K562 (cell line): ENCODE results near the gene SLC12A3. TPM values are rescaled to one million over a fixed set of nuclear protein-coding genes. Genes with fewer than 3 reads are reported as not detected.

Experiments used
- ATAC-seq: fragments of 200-7000 bp; cut with Tn5 transposase; 3 replicates; pipeline ENCODE4 v1.9.1; 2020; ENCODE audit warnings: moderate library complexity
- BruUV-seq: library from RNA; stranded (reverse); fragments of 400-500 nt; replicated peaks from 2 replicates; lab custom pipeline; 2021; lab: Mats Ljungman, UMichigan
- CTCF ChIA-PET: fragments of 300-600 bp; formaldehyde crosslinking; extraction: SDS; loops from one replicate; lab custom pipeline; 2021; ENCODE audit warnings: low intra/inter-chr PET ratio; lab: Yijun Ruan, JAX
- POLR2A ChIA-PET: fragments of 300-600, 350-650 bp; sonication (Branson Sonifier 250); formaldehyde crosslinking; extraction: SDS; loops from one replicate; lab custom pipeline; 2021; ENCODE audit warnings: antibody characterized with exemption, inconsistent platforms; lab: Yijun Ruan, JAX
- DNase-seq, 4 experiments: peaks; one replicate each; pipeline versions ENCODE4 v3.0.0 to v3.0.0-alpha.2; 2011 to 2018; ENCODE audit warnings: low spot score in 3 of 4, mixed read lengths in 3 of 4; ENCODE audit errors: extremely low read depth in 1 of 4
- FAIRE-seq: peaks from 2 replicates; lab custom pipeline; 2011; peaks lifted over from hg19 to GRCh38; lab: Jason Lieb, UNC
- H2AFZ ChIP-seq: 2 replicates; pipeline ENCODE4 v1.6.0; 2011; ENCODE audit warnings: low read depth, low read length, control low read depth, inconsistent platforms
- H3K27ac ChIP-seq: fragments of 200-600 bp; 3 replicates; pipeline ENCODE4 v1.8.0; 2011; ENCODE audit warnings: low read depth, mild to moderate bottlenecking, control low read depth, inconsistent platforms, low read length, moderate library complexity, mixed read lengths; ENCODE audit errors: extremely low read depth
- H3K27me3 ChIP-seq, 2 experiments: fragments of 300-600 bp in 1 of 2; 2 replicates in 1 of 2; 3 replicates in 1 of 2; pipeline versions ENCODE4 v1.6.0 to v1.8.0; 2011; ENCODE audit warnings: inconsistent platforms in 2 of 2, low read length in 2 of 2, mild to moderate bottlenecking in 1 of 2, mixed read lengths in 1 of 2, moderate library complexity in 1 of 2; ENCODE audit not compliant: control insufficient read depth in 2 of 2, insufficient read depth in 2 of 2
- H3K36me3 ChIP-seq: fragments of 300-600 bp; 3 replicates; pipeline ENCODE4 v1.8.0; 2011; ENCODE audit warnings: mild to moderate bottlenecking, low read length, inconsistent platforms; ENCODE audit not compliant: control insufficient read depth, insufficient read depth
- H3K4me1 ChIP-seq, 2 experiments: fragments of 200-600 bp in 1 of 2; replicated peaks in 1 of 2; 2 replicates in 1 of 2; 3 replicates in 1 of 2; pipeline versions ENCODE4 v1.5.1 to v1.8.0; 2011; ENCODE audit warnings: inconsistent platforms in 2 of 2, low read length in 2 of 2, mild to moderate bottlenecking in 1 of 2, mixed read lengths in 1 of 2, moderate library complexity in 1 of 2; ENCODE audit not compliant: control insufficient read depth in 2 of 2, insufficient read depth in 2 of 2
- H3K4me2 ChIP-seq: 2 replicates; pipeline ENCODE4 v1.6.1; 2011; ENCODE audit warnings: low read length, control low read depth, inconsistent platforms, mixed read lengths; ENCODE audit not compliant: insufficient read depth
- H3K4me3 ChIP-seq: fragments of 200-600 bp; sonication (generic), shearing (Covaris generic); 2 replicates; pipeline ENCODE4 v1.5.1; 2016; ENCODE audit warnings: control low read depth, inconsistent platforms
- H3K79me2 ChIP-seq: fragments of 200-600 bp; 3 replicates; pipeline ENCODE4 v1.8.0; 2011; ENCODE audit warnings: low read length, inconsistent platforms; ENCODE audit not compliant: control insufficient read depth, insufficient read depth
- H3K9ac ChIP-seq, 2 experiments: 2 replicates each; pipeline versions ENCODE4 v1.6.0 to v1.6.1; 2011; ENCODE audit warnings: low read depth in 2 of 2, low read length in 2 of 2, control low read depth in 1 of 2, inconsistent platforms in 1 of 2, mild to moderate bottlenecking in 1 of 2, mixed read lengths in 1 of 2; ENCODE audit not compliant: insufficient read depth in 1 of 2
- H3K9me1 ChIP-seq: one replicate; pipeline ENCODE4 v1.6.0; 2011; ENCODE audit warnings: inconsistent platforms, mild to moderate bottlenecking, low read length, moderate library complexity; ENCODE audit not compliant: control insufficient read depth, insufficient read depth
- H3K9me3 ChIP-seq: replicated peaks from 2 replicates; pipeline ENCODE4 v1.5.1; 2011; ENCODE audit warnings: low read depth, low read length, inconsistent platforms; ENCODE audit not compliant: control insufficient read depth, insufficient read depth
- H4K20me1 ChIP-seq: replicated peaks from 2 replicates; pipeline ENCODE4 v1.6.1; 2011; ENCODE audit warnings: low read length, inconsistent platforms, mixed read lengths; ENCODE audit not compliant: control insufficient read depth, insufficient read depth
- ZNF316 ChIP-seq: fragments of 450-650 bp; IDR thresholded peaks from 2 replicates; pipeline ENCODE4 v1.6.1; 2016
- ZNF696 ChIP-seq: fragments of 250-450 bp; sonication (Bioruptor Pico); conservative IDR thresholded peaks from 2 replicates; pipeline ENCODE4 v1.4.0; 2020; ENCODE audit warnings: mild to moderate bottlenecking, moderate library complexity
- WGBS: fragments of 100-300 bp; shearing (Covaris generic); methylation state at CpG from one replicate; pipeline ENCODE4 v1.1.6; 2016; ENCODE audit warnings: low coverage, mixed read lengths; ENCODE audit not compliant: insufficient coverage; ENCODE audit errors: missing lambda C conversion rate; 5-methylcytosine and 5-hydroxymethylcytosine counted together
- in situ Hi-C: fragments of 300-500 bp; cut with MboI; formaldehyde crosslinking; loops from 4 replicates; pipeline ENCODE4 v1.15.0; 2018; ENCODE audit warnings: inconsistent platforms, mixed read lengths
- intact Hi-C: fragments of 100-400 bp; cut with micrococcal nuclease; formaldehyde crosslinking; loops from 2 replicates; pipeline ENCODE4 v1.14.2; 2022
- polyA plus RNA-seq, 8 experiments: library from polyadenylated mRNA; depleted of rRNA in 4 of 8; stranded (reverse) in 5 of 8; unstranded in 3 of 8; fragments of >200 nt; fragmentation: Nextera tagmentation in 2 of 8; fragmentation: Illumina TruSeq in 1 of 8; extraction: Ambion mirVana in 2 of 8; extraction: Trizol in 1 of 8; gene quantifications; 2 replicates each; pipeline versions ENCODE4 v1.2.1 to v1.2.3, GENCODE V29; 2011 to 2014; ENCODE audit warnings: inconsistent platforms in 1 of 8, missing spikeins in 1 of 8
- total RNA-seq, 7 experiments: library from RNA; depleted of rRNA in 6 of 7; stranded (reverse); fragments of >200 nt in 6 of 7; fragmentation: Illumina TruSeq in 2 of 7; extraction: Trizol in 2 of 7; gene quantifications; 2 replicates each; pipeline versions ENCODE4 v1.2.1 to v1.2.3, GENCODE V29; 2011 to 2021; ENCODE audit warnings: low replicate concordance in 1 of 7
- TF ChIP-seq, protein P1 (sequence below): sonication (generic); formaldehyde crosslinking; IDR thresholded peaks from 2 replicates; pipeline ENCODE4 v1.8.0; 2022; ENCODE audit warnings: mild to moderate bottlenecking, missing genetic modification reagents

The SLC12A3 gene
- total and polyA plus RNA-seq, 9 of the 15 experiments (the other 6 are each of a cell fraction or from before 2014, with no cell fraction given) = not detected

- TF ChIP-seq ZNF696 (CRISPR knock-in tag) (no peak), ZNF316 (0 out of 2 replicates have a peak, but pooled peaks have one; percentile 15)
- TF ChIP-seq, protein P1, sequence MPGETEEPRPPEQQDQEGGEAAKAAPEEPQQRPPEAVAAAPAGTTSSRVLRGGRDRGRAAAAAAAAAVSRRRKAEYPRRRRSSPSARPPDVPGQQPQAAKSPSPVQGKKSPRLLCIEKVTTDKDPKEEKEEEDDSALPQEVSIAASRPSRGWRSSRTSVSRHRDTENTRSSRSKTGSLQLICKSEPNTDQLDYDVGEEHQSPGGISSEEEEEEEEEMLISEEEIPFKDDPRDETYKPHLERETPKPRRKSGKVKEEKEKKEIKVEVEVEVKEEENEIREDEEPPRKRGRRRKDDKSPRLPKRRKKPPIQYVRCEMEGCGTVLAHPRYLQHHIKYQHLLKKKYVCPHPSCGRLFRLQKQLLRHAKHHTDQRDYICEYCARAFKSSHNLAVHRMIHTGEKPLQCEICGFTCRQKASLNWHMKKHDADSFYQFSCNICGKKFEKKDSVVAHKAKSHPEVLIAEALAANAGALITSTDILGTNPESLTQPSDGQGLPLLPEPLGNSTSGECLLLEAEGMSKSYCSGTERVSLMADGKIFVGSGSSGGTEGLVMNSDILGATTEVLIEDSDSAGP (CRISPR knock-in tag) = no peak
- peak; percentile 18; the same call in 1 of the 3 replicates for ATAC-seq
- H3K9me3 ChIP-seq = no peaks in the 10 kb centered on the region
- H3K9me1 ChIP-seq = no peaks in the 10 kb centered on the region
- no peak overlapping the region for H2AFZ ChIP-seq
- H3K4me1 ChIP-seq = peaks cover 0 to 3% of the 10 kb centered on the region in 2 experiments; a peak in 1 of 5 replicates
- H3K79me2 ChIP-seq = no peaks in the 10 kb centered on the region
- in situ Hi-C loops (no loop called here), intact Hi-C loops (no loop called here)
- CTCF ChIA-PET = no interaction called here
- WGBS = 5% methylated on average over 11 of the region's 12 CpGs
- POLR2A ChIA-PET = interaction anchor here (1.2 to 1.7 kb wide), 2 partner anchors 9 to 37 kb away, joined by 3 to 6 read pairs; no protein-coding TSS in a partner anchor
- no peak for DNase-seq
- no peak overlapping the region for H3K4me3 ChIP-seq
- H3K36me3 ChIP-seq = no peaks in the 10 kb centered on the region
- no peak for FAIRE-seq
- peaks cover 14 to 61% of the 10 kb centered on the region in 2 experiments; a peak in 3 of 5 replicates for H3K27me3 ChIP-seq
- H3K9ac ChIP-seq = no peak overlapping the region
- no peak overlapping the region; the same call in 1 of the 2 replicates for H3K4me2 ChIP-seq
- BruUV-seq = no TSS peak
- no peaks in the 10 kb centered on the region for H4K20me1 ChIP-seq
- no peak overlapping the region for H3K27ac ChIP-seq
These were observed 29.4 kb downstream of the SLC12A3 start for GRCh38 chr16:56894331-56894917.
